ENCODE results near the gene BATF3.
"Not testable (repeated sequence)": the region's sequence is repeated elsewhere in the genome, so short reads cannot be mapped to it uniquely, and the experiment has no call there.

The BATF3 gene

GRCh38 chr1:212658250-212658649, 41.4 kb downstream of the BATF3 start:
- not testable (repeated sequence) for DNase-seq (ENCODE audit: low spot score)

DNA sequence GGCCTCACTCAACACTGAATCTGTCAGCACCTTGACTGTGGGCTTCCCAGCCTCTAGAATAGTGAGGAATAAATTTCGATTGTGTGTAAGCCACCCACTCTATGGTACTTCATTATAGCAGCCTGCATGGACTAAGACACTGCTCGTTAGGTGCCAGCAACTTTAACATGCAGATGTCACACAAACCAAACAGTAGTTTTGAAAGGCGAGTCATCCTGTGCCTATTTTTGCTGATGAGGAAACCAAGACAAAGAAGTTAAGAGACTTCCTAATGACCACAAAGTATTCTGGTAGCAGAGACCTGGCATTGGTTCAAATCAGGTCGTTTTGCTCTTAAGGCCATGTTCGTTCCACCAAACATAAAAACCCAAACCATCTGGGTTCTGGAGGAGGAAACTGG, 42.9 kb downstream of the BATF3 start:
- DNase-seq (ENCODE audit: low spot score): no peak

DNA sequence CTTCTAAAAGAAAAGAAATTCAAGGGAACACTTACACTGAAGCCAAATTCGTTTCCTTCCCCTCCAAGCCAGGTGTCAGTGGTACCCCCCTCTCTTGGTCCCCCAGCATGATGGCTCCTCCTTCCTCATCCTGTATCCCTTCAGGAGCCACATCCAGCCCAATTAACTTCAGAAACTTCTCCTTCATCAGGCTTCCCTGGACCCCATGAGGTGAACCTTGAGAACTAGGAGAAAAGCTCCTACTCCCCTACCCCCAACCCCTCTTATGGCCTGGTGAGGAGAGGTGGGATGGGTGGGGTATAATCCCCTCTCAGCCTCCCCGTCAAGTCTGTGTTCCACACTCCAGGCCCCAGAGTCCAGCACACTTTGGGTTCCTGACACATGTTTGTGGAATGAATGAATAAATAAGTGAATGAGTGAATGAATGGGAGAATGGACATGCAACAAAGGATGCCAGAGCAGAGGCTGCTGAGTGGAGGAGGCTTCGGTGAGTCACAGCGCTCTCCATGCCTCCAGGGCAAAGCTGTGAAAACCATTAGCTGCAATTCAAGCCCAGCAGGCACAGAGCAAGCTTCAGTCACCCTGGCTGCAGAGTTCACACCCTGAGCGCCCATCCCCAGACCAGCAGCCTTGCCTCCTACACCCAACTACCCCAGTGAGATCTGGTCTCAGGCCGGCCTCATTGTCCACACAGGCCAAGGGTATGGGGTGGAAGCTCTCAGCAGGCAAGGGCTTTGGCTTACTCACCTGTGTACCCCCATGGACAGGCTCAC, 43.8 kb downstream of the BATF3 start:
- no peak for DNase-seq (ENCODE audit: low spot score)

DNA sequence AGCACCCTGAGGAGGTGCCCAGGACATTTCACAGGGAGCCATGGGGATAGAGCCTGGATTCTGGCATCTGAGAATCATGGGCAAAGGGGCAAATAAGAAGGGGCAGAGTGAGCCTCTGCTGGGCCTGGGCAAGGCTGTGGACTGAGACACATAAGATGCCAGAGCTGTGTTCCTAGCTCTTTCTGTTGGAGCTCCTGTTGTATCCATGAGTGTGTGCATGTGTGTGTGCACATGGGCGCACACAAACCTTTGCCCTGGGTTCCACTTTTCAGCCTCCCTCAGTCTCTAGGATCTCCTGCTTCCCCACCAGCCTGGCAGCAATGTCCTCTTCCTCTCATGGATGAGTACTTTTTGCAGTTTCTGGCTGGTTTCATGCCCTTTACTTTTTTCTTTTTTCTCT, 47.0 kb downstream of the BATF3 start:
- no peak for DNase-seq (ENCODE audit: low spot score)

- DNase-seq (ENCODE audit: low spot score): no peak
Observed at GRCh38 chr1:212651977-212652376, 47.7 kb downstream of the BATF3 start.

DNA sequence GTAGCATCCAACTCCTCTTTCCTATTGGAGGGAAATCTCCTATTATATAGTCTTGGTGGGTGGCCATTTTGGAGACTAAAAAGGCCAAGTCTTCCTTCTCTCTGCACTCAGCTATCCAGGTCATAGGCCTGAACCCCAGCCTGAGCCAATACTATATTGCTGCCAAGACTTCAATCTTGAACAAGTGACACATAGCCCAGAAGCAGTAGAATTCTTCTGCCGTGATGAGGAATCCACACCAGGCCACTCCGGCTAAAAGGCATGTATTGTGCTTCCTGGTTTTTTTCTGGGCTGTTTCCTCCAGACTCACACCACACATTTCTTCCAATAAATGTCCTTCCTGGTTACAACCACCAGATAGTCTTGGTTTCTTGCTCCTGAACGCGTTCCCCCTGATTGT, 48.1 kb downstream of the BATF3 start:
- no peak for DNase-seq (ENCODE audit: low spot score)

DNA sequence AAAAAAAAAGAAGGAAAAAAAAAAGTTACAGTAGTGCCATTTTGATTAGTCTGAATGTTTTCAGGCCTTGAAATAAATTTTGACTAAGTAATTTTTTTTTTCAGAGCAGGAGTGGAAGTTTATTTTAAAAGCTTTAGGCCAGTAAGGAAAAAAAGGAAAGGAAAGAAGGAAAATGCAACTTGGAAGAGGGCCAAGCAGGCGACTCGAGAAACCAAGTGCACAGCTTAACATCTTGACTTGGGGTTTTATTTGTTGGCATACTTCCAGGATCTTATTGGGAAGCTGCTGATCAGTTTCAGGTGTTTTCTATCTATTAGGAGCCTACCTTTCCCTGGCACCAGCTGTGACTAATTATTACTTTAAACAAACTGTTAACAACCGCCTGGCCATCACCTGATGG, 49.4 kb downstream of the BATF3 start:
- DNase-seq (ENCODE audit: low spot score): no peak

- DNase-seq (ENCODE audit: low spot score): no peak
Observed at GRCh38 chr1:212649020-212649419, 50.6 kb downstream of the BATF3 start.

GRCh38 chr1:212648431-212648830, 51.2 kb downstream of the BATF3 start:
- no peak for DNase-seq (ENCODE audit: low spot score)

DNA sequence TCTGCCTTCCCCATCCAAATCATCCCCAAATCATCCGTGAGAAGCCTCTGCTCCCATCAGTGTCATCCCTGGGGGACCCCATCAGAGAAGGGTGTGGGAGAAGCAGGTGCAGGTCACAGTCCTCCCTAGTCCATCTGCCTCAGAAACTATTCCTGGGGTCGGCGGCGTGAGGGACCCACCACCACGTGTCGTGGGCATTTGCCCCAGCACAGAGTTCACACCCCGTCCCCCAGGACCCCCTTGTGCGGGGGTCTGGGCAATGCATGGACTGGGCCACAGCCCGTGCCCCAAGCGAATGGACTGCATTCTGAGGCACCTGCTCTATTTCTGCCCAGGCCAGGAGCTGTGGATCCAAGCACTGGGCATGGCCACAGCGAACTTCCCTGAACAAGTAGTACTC, 52.6 kb downstream of the BATF3 start:
- DNase-seq (ENCODE audit: low spot score): no peak

DNA sequence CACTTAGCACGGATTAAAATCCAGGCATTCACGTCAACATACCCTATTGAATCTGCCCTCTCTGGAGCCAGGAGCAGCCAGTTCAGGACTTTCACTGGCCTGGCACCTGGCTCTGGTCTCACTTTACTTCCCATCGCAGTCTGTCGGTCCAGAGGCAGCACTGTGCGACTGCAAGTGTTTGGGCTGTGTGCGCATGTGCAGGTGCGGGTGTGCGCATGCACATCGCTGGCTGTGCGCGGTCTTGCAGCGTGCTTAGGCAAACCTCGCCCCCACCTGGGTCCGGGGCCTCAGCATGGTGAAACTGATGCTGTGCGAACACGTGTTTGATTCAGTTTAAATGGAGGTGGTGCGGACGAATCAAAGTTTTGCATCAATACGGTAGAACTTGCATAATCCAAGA, 53.1 kb downstream of the BATF3 start:
- DNase-seq (ENCODE audit: low spot score): no peak

GRCh38 chr1:212645546-212646543, 53.8 kb downstream of the BATF3 start:
- DNase-seq (ENCODE audit: low spot score): no peak

DNA sequence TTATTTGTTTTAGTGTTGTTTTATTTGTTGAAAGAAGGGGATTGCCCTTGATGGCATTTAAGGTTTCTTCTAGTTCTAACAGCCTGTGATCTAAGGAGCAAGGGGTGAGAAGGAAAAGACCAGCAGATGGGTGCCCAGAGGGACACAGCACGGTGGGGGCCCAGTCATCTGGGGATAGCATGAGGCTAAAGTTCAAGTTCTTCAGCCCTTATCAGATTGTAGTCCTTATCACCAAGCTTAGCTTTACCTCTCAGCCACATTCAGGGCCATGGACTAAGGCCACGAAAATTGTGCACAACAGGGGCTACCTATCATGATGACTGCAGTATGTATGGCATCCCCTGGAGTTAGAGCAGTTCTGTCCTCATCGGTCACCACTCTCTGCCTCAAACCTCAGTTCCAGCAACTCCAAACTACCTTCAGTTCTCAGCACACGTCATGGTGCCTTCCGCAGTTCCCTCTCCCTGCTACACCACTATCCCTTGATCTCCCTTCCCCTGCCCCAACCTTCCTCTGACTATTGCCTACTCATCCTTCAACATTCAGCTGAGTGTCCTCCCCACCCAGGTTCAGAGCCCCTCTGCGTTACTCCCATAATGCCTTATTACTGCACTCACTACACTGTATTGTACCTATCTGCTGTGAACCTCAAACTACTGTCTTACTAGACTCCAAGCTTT, 54.6 kb downstream of the BATF3 start:
- DNase-seq (ENCODE audit: low spot score): no peak

GRCh38 chr1:212643877-212644276, 55.8 kb downstream of the BATF3 start:
- DNase-seq (ENCODE audit: low spot score): no peak

DNA sequence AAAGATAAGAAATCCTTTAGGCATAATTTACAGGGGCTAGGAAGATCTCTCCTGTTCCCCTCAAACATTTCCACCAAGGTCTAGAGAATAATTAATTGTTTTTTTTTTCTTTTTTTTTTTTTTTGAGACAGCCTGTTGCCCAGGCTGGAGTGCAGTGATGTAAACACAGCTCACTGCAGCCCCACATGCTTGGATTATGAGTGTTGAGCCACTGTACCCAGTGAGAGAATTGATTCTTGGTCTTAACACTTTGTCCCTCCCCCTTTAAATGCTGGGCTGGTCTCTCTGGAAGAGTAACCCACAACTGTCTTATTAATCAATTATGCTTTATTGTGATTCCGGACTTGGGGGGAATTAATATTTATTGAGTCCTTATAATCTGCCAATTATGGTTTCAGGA, 57.7 kb downstream of the BATF3 start:
- no peak for DNase-seq (ENCODE audit: low spot score)

- DNase-seq (ENCODE audit: low spot score): no peak
Observed at GRCh38 chr1:212640223-212640878, 59.3 kb downstream of the BATF3 start.

DNA sequence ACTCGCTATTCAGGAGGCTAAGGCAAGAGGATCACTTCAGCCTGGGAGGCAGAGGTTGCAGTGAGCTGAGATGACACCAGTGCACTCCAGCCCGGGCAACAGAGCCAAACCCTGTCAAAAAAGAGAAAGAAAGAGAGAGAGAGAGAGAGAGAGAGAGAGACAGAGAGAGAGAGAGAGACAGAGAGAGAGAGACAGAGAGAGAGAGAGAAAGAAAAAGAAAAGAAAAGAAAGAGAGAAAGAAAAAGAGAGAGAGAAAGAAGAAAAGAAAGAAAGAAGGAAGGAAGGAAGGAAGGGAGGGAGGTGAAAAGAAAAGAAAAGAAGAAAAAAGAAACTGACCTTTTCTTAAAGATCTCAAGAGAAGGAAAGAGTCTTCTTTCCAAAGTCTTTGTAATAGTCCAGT, 60.1 kb downstream of the BATF3 start:
- not testable (repeated sequence) for DNase-seq (ENCODE audit: low spot score)

GRCh38 chr1:212638492-212639151, 61.0 kb downstream of the BATF3 start:
- DNase-seq (ENCODE audit: low spot score): no peak

GRCh38 chr1:212637902-212638301, 61.7 kb downstream of the BATF3 start:
- no peak for DNase-seq (ENCODE audit: low spot score)
